Heart left ventricle (tissue), 16 donors: Measurements from ENCODE around the gene SRBD1. TPM values are rescaled to one million over a fixed set of nuclear protein-coding genes. Genes with fewer than 3 reads are reported as not detected.

Experiments
- ATAC-seq, 4 donors: fragments of 200-7000 bp; cut with Tn5 transposase; one replicate each; pipeline ENCODE4 v1.9.1; 2020 to 2022; ENCODE audit warnings: moderate library complexity in 4 of 4, mild to moderate bottlenecking in 3 of 4, moderate number of reproducible peaks in 1 of 4
- DNase-seq, 5 donors: peaks; one replicate each; pipeline ENCODE4 v3.0.0-alpha.2; 2020
- H3K27ac ChIP-seq, 12 donors: fragments of 200-600 bp; sonication (generic) in 4 of 12; one replicate each; pipeline versions ENCODE4 v1.5.0 to v1.8.0; 2016 to 2022; ENCODE audit warnings: mild to moderate bottlenecking in 2 of 12
- H3K27me3 ChIP-seq, 9 donors: fragments of 200-600 bp; sonication (generic) in 2 of 9; one replicate each; pipeline versions ENCODE4 v1.5.1 to v1.8.0; 2016 to 2022; ENCODE audit warnings: mild to moderate bottlenecking in 3 of 9
- H3K36me3 ChIP-seq, 9 donors: fragments of 200-600 bp; sonication (generic) in 2 of 9; one replicate each; pipeline versions ENCODE4 v1.5.0 to v1.8.0; 2018 to 2022; ENCODE audit warnings: mild to moderate bottlenecking in 2 of 9
- H3K4me1 ChIP-seq, 12 donors: fragments of 200-600 bp; sonication (generic) in 4 of 12; one replicate each; pipeline versions ENCODE4 v1.5.0 to v1.8.0; 2016 to 2022; ENCODE audit warnings: mild to moderate bottlenecking in 3 of 12
- H3K4me3 ChIP-seq, 12 donors: fragments of 200-600 bp; sonication (generic) in 4 of 12; one replicate each; pipeline versions ENCODE4 v1.5.0 to v1.8.0; 2017 to 2022; ENCODE audit warnings: mild to moderate bottlenecking in 9 of 12, moderate library complexity in 4 of 12
- H3K9me3 ChIP-seq, 12 donors: fragments of 200-600 bp; sonication (generic) in 4 of 12; one replicate each; pipeline versions ENCODE4 v1.5.0 to v1.8.0; 2016 to 2022; ENCODE audit warnings: mild to moderate bottlenecking in 1 of 12
- POLR2A ChIP-seq, 2 donors: fragments of 450-650 bp; IDR thresholded peaks; one replicate each; pipeline ENCODE4 v1.6.1; 2017; ENCODE audit warnings: antibody characterized with exemption in 2 of 2, mild to moderate bottlenecking in 2 of 2, moderate library complexity in 2 of 2
- WGBS, 4 donors: extraction: QIAGEN DNeasy Blood & Tissue Kit in 2 of 4; methylation state at CpG; one replicate each; pipeline versions ENCODE4 v1.1.5 to v1.1.7; 2013 to 2018; 5-methylcytosine and 5-hydroxymethylcytosine counted together
- intact Hi-C, 10 donors: fragments of 100-400 bp; cut with DNase I; formaldehyde crosslinking; loops; one replicate each; pipeline versions ENCODE4 v1.11.1 to v1.14.2; 2022
- polyA plus RNA-seq, 2 donors: library from polyadenylated mRNA; stranded (reverse); fragments of 200-250 nt; gene quantifications; one replicate each; pipeline ENCODE4 v1.2.3, GENCODE V29; 2013
- total RNA-seq, 9 donors: library from RNA; depleted of rRNA in 2 of 9; stranded (reverse); fragments of >200 nt in 2 of 9; fragmentation: NEBNext Ultra II Directional in 3 of 9; extraction: Animal tissue kit (Norgen Biotek cat#: 25700) in 3 of 9; gene quantifications; one replicate each; pipeline versions ENCODE4 v1.1.0 to v1.2.4, GENCODE V29; 2016 to 2023
- TF ChIP-seq, protein P1 (sequence below), 12 donors: fragments of 200-600 bp; sonication (generic) in 4 of 12; IDR thresholded peaks; one replicate each; pipeline versions ENCODE4 v1.5.0 to v1.8.0; 2018 to 2022; ENCODE audit warnings: antibody characterized with exemption in 12 of 12, mild to moderate bottlenecking in 5 of 12
- donor health status: ischemic (EF 13 %, LVEDD 7.1; RV severe dilation, severe dysfunction).
- donor health status: healthy with polysubstance abuse.
- donor health status: DM: no; HTN: yes; CAD: no.
- donor health status: DM: no; HTN: no; CAD: no.
- donor health status: ischemic (EF 25% LVEDD 6.9; RV normal size, moderate dysfunction).
- donor health status: ischemic (EF 25% LVEDD 5.7; RV mildly dilated, moderate dysfunction).
- donor health status: healthy.
- donor health status: DM: yes; HTN: yes; CAD: no.
- donor health status: ischemic (EF 35%, LVEDD 5.7; RV mildly dilated, moderate dysfunction).
- donor health status: nonischemic (EF 11% LVEDD 7.7; RV severe dilation, severe dysfunction).
- donor health status: DM: yes; HTN: yes; CAD: no.
- donor health status: PGD.
- donor health status: ischemic (EF 29% LVEDD 5.4; RV normal size, mild dysfunction).
- donor health status: nonischemic (EF 23%, LVEDD 6.1; RV moderate dilation, normal function).

Gene SRBD1
- total and polyA plus RNA-seq, 11 donors = 3.0 to 16.9 (median 10.2) TPM

DNA sequence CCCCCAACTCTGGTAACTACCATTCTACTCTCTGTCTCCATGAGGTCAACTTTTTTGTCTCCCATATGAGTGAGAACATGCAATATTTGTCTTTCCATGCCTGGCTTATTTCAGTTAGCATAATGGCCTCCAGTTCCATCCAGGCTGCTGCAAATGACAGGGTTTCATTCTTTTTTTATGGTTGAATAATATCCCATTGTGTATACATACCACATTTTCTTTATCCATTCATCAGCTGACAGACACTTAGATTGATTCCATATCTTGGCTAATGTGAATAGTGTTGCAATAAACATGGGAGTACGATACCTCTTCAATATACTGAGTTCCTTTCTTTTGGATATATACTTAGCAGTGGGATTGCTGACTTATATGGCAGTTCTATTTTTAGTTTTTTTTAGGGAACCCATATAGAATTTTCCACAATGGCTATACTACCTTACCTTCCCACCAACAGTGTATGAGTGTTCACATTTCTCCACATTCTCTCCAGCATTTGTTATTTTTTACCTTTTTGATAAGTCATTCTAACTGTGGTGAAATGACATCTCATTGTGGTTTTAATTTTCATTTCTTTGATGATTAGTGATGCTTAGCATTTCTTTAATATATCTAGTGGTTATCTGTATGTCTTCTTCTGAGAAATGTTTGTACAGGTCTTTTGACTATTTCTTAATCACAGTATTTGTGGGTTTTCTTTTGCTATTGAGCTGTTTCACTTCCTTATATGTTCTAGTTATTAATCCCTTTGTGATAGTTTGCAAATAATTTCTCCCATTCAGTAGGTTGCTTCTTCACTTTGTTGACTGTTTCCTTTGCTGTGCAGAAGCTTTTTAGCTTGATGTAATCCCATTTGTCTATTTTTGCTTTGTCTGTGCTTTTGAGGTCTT lies 112.2 kb downstream of the SRBD1 start:
- no peak overlapping the region for H3K27ac ChIP-seq
- no peaks in the 10 kb centered on the region for H3K4me1 ChIP-seq
- intact Hi-C loops = loop anchor here in 1 of 10 donors (10.0 kb wide), 1 partner anchor 1454 kb away; no protein-coding TSS in a partner anchor
- no peak overlapping the region for H3K4me3 ChIP-seq
- H3K9me3 ChIP-seq = peaks cover 0 to 9% (median 0%) of the 10 kb centered on the region in 12 donors
- 87 to 98% (median 95%) methylated on average over 1 of the region's 1 CpG for WGBS, 4 donors
- no peaks in the 10 kb centered on the region for H3K27me3 ChIP-seq
- DNase-seq (no peak), ATAC-seq (no peak)
- peaks cover 0 to 5% (median 0%) of the 10 kb centered on the region in 9 donors for H3K36me3 ChIP-seq
- no peak for TF ChIP-seq POLR2A (IDR thresholded peaks at IDR 0.05)
- TF ChIP-seq, protein P1, sequence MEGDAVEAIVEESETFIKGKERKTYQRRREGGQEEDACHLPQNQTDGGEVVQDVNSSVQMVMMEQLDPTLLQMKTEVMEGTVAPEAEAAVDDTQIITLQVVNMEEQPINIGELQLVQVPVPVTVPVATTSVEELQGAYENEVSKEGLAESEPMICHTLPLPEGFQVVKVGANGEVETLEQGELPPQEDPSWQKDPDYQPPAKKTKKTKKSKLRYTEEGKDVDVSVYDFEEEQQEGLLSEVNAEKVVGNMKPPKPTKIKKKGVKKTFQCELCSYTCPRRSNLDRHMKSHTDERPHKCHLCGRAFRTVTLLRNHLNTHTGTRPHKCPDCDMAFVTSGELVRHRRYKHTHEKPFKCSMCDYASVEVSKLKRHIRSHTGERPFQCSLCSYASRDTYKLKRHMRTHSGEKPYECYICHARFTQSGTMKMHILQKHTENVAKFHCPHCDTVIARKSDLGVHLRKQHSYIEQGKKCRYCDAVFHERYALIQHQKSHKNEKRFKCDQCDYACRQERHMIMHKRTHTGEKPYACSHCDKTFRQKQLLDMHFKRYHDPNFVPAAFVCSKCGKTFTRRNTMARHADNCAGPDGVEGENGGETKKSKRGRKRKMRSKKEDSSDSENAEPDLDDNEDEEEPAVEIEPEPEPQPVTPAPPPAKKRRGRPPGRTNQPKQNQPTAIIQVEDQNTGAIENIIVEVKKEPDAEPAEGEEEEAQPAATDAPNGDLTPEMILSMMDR (IDR thresholded peaks at IDR 0.05) = no peak

DNA sequence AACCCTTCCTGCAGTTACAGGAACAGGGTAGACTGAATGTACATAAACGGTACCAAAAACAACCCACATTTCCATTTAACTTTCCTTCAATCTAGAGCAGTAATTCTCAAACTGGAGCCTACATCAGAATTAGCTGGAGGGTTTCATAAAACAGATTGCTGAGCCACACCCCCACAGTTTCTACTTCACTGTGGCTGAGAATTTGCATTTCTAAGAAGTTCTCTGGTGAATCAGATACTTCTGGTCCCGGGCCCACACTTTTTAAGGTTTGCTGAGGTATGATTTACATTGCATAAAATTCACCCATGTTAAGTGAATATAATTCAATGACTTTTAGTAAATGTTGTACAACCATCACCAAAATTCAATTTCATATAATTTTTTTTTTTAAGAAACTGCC lies 113.7 kb downstream of the SRBD1 start:
- intact Hi-C loops = loop anchor here in 1 of 10 donors (10.0 kb wide), 1 partner anchor 1453 kb away; no protein-coding TSS in a partner anchor
- Histone ChIP-seq H3K9me3 (peaks cover 0 to 9% (median 0%) of the 10 kb centered on the region in 12 donors), H3K4me1 (no peaks in the 10 kb centered on the region), H3K36me3 (peaks cover 0 to 5% (median 0%) of the 10 kb centered on the region in 9 donors), H3K27ac (no peak overlapping the region), H3K27me3 (no peaks in the 10 kb centered on the region), H3K4me3 (no peak overlapping the region)
- ATAC-seq (no peak), DNase-seq (no peak)
- WGBS, 4 donors = 85 to 91% (median 87%) methylated on average over 2 of the region's 2 CpGs
- TF ChIP-seq, protein P1 (IDR thresholded peaks at IDR 0.05) = no peak
- no peak for TF ChIP-seq POLR2A (IDR thresholded peaks at IDR 0.05)

DNA sequence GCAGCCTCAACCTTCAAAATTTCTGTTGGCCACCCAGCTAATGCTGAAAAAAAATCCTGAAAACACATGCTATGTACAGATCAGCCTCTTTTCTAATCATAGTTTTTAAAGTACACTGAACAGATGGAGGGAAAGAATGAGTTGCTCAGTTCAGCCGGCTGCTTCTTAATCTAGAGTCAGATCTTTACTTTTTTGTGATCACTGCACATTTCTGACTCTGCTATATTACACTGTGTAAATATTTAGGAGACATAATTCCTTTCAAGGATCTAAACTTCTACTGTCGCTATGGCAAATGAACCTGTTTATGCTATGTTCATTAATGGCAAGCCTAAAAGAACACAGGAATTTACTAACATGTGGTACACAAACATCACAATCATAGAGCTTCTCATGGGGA lies 114.2 kb downstream of the SRBD1 start:
- Histone ChIP-seq H3K4me3 (no peak overlapping the region), H3K36me3 (peaks cover 0 to 5% (median 0%) of the 10 kb centered on the region in 9 donors), H3K27me3 (no peaks in the 10 kb centered on the region), H3K4me1 (no peaks in the 10 kb centered on the region), H3K27ac (no peak overlapping the region), H3K9me3 (peaks cover 0 to 9% (median 0%) of the 10 kb centered on the region in 12 donors)
- TF ChIP-seq, protein P1 (IDR thresholded peaks at IDR 0.05) = no peak
- no peak for TF ChIP-seq POLR2A (IDR thresholded peaks at IDR 0.05)
- intact Hi-C loops = loop anchor here in 1 of 10 donors (10.0 kb wide), 1 partner anchor 1452 kb away; no protein-coding TSS in a partner anchor
- DNase-seq = no peak
- 79 to 83% (median 83%) methylated on average over 2 of the region's 2 CpGs for WGBS, 4 donors
- no peak for ATAC-seq

GRCh38 chr2:45494978-45495293 lies 116.1 kb downstream of the SRBD1 start:
- Histone ChIP-seq H3K27me3 (no peaks in the 10 kb centered on the region), H3K4me1 (no peaks in the 10 kb centered on the region), H3K27ac (no peak overlapping the region), H3K9me3 (no peaks in the 10 kb centered on the region), H3K4me3 (no peak overlapping the region), H3K36me3 (no peaks in the 10 kb centered on the region)
- ATAC-seq (no peak), DNase-seq (no peak)
- WGBS, 4 donors = 19 to 67% (median 32%) methylated on average over 1 of the region's 1 CpG
- intact Hi-C loops = loop anchor here in 9 of 10 donors (1.0 to 10.0 kb wide), 5 partner anchors 512 to 1450 kb away; no protein-coding TSS in a partner anchor
- TF ChIP-seq POLR2A (IDR thresholded peaks at IDR 0.05) = no peak
- TF ChIP-seq, protein P1 (IDR thresholded peaks at IDR 0.05) = peak in 2 of 12 donors; percentile 3 to 14
